Erythroblast (primary cell): ENCODE results near the gene SQOR.

Source experiments
- GATA1 ChIP-seq: IDR thresholded peaks from 2 replicates; pipeline ENCODE4 v1.6.1; 2011; ENCODE audit warnings: low read depth, mild to moderate bottlenecking, control low read depth, low read length, moderate library complexity
- POLR2A ChIP-seq: IDR thresholded peaks from 2 replicates; pipeline ENCODE4 v1.6.1; 2011; ENCODE audit warnings: mild to moderate bottlenecking, low read length

- TF ChIP-seq POLR2A = no peak
- TF ChIP-seq GATA1 = no peak
Measured at GRCh38 chr15:45665261-45665660, 30.4 kb downstream of the SQOR start.
